ENCODE measurements around the gene ZNF2.

- TF ChIP-seq, protein P1, sequence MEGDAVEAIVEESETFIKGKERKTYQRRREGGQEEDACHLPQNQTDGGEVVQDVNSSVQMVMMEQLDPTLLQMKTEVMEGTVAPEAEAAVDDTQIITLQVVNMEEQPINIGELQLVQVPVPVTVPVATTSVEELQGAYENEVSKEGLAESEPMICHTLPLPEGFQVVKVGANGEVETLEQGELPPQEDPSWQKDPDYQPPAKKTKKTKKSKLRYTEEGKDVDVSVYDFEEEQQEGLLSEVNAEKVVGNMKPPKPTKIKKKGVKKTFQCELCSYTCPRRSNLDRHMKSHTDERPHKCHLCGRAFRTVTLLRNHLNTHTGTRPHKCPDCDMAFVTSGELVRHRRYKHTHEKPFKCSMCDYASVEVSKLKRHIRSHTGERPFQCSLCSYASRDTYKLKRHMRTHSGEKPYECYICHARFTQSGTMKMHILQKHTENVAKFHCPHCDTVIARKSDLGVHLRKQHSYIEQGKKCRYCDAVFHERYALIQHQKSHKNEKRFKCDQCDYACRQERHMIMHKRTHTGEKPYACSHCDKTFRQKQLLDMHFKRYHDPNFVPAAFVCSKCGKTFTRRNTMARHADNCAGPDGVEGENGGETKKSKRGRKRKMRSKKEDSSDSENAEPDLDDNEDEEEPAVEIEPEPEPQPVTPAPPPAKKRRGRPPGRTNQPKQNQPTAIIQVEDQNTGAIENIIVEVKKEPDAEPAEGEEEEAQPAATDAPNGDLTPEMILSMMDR (IDR thresholded peaks at IDR 0.05; ENCODE audit: borderline replicate concordance, extremely low read depth, low read length, poor library complexity, severe bottlenecking) = no peak
- no peak for TF ChIP-seq EZH2 (IDR thresholded peaks at IDR 0.05; ENCODE audit: borderline replicate concordance, low read depth, low read length, severe bottlenecking)
These were observed 38.3 kb downstream of the ZNF2 start for GRCh38 chr2:95203911-95204310.
